Type B pancreatic cell (in vitro differentiated cells): ENCODE results near the gene DMD. TPM values are rescaled to one million over a fixed set of nuclear protein-coding genes. Genes with fewer than 3 reads are reported as not detected.

Experiments used
- DNase-seq: peaks from one replicate; pipeline ENCODE4 v3.0.0; 2021; ENCODE audit warnings: mixed read lengths; ENCODE audit not compliant: unreplicated experiment; ENCODE audit errors: extremely low spot score
- H3K27ac Mint-ChIP-seq: 2 replicates; pipeline ENCODE4 v1.8.0; 2021; ENCODE audit warnings: mild to moderate bottlenecking, mixed read lengths
- H3K27me3 Mint-ChIP-seq: 2 replicates; pipeline ENCODE4 v1.8.0; 2021; ENCODE audit warnings: mixed read lengths
- H3K36me3 Mint-ChIP-seq: 2 replicates; pipeline ENCODE4 v1.8.0; 2021; ENCODE audit warnings: mixed read lengths
- H3K4me1 Mint-ChIP-seq: one replicate; pipeline ENCODE4 v1.8.0; 2021; ENCODE audit warnings: mixed read lengths; ENCODE audit not compliant: unreplicated experiment
- H3K4me3 Mint-ChIP-seq: 2 replicates; pipeline ENCODE4 v1.8.0; 2021; ENCODE audit warnings: mild to moderate bottlenecking, mixed read lengths
- H3K9me3 Mint-ChIP-seq: 2 replicates; pipeline ENCODE4 v1.8.0; 2021; ENCODE audit warnings: mixed read lengths
- total RNA-seq: library from RNA; stranded (reverse); gene quantifications from 2 replicates; pipeline ENCODE4 v1.2.1, GENCODE V29; 2021; ENCODE audit warnings: low replicate concordance
- TF ChIP-seq, protein P1 (sequence below): fragments of 200-600 bp; sonication (generic); conservative IDR thresholded peaks from 2 replicates; pipeline ENCODE4 v1.5.0; 2021; ENCODE audit warnings: antibody characterized with exemption, mild to moderate bottlenecking

The DMD gene
- total RNA-seq, 1 donor from 2014 or later: 57.1 TPM

- H3K27ac Mint-ChIP-seq: no peak overlapping the region
- no peaks in the 10 kb centered on the region for H3K36me3 Mint-ChIP-seq
- no peak overlapping the region for H3K4me3 Mint-ChIP-seq
- H3K27me3 Mint-ChIP-seq: no peaks in the 10 kb centered on the region
- H3K9me3 Mint-ChIP-seq: no peaks in the 10 kb centered on the region
- TF ChIP-seq, protein P1, sequence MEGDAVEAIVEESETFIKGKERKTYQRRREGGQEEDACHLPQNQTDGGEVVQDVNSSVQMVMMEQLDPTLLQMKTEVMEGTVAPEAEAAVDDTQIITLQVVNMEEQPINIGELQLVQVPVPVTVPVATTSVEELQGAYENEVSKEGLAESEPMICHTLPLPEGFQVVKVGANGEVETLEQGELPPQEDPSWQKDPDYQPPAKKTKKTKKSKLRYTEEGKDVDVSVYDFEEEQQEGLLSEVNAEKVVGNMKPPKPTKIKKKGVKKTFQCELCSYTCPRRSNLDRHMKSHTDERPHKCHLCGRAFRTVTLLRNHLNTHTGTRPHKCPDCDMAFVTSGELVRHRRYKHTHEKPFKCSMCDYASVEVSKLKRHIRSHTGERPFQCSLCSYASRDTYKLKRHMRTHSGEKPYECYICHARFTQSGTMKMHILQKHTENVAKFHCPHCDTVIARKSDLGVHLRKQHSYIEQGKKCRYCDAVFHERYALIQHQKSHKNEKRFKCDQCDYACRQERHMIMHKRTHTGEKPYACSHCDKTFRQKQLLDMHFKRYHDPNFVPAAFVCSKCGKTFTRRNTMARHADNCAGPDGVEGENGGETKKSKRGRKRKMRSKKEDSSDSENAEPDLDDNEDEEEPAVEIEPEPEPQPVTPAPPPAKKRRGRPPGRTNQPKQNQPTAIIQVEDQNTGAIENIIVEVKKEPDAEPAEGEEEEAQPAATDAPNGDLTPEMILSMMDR: no peak
- no peak for DNase-seq
- H3K4me1 Mint-ChIP-seq: no peaks in the 10 kb centered on the region
These were observed 1123.7 kb downstream of the DMD start for GRCh38 chrX:32087663-32088062.

GRCh38 chrX:32084757-32085156 is 1126.6 kb downstream of the DMD start:
- H3K4me1 Mint-ChIP-seq: no peaks in the 10 kb centered on the region
- TF ChIP-seq, protein P1: no peak
- no peak for DNase-seq
- no peak overlapping the region for H3K27ac Mint-ChIP-seq
- H3K27me3 Mint-ChIP-seq: no peaks in the 10 kb centered on the region
- H3K4me3 Mint-ChIP-seq: no peak overlapping the region
- no peaks in the 10 kb centered on the region for H3K36me3 Mint-ChIP-seq
- no peaks in the 10 kb centered on the region for H3K9me3 Mint-ChIP-seq

DNA sequence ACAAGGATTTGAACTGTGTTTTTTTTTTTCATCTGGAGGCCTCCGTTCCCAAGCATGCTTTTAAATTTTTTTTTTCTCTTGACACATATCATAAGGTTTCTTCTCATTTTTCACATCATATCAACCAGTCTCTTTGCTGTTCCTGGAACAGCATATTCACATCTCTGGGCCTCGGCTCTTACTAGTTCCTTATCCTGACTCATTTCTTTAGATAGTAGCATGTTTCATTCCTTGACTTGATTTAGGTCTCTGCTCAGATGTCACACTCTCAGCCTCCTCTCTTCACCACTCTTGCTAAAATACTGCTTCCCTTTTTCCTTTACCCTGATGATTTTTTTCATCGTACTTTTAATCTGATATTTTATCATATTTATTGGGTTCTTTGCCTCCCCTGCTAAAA is 1163.1 kb downstream of the DMD start:
- no peak for DNase-seq
- Mint-ChIP-seq H3K27me3 (no peaks in the 10 kb centered on the region), H3K27ac (no peak overlapping the region), H3K36me3 (no peaks in the 10 kb centered on the region), H3K4me1 (no peaks in the 10 kb centered on the region), H3K9me3 (no peaks in the 10 kb centered on the region), H3K4me3 (no peak overlapping the region)
- TF ChIP-seq, protein P1: no peak

- Mint-ChIP-seq H3K27me3 (no peaks in the 10 kb centered on the region), H3K36me3 (no peaks in the 10 kb centered on the region), H3K9me3 (no peaks in the 10 kb centered on the region), H3K27ac (no peak overlapping the region), H3K4me3 (no peak overlapping the region), H3K4me1 (no peaks in the 10 kb centered on the region)
- no peak for DNase-seq
- TF ChIP-seq, protein P1: no peak
These were observed 1166.2 kb downstream of the DMD start for GRCh38 chrX:32045149-32045548.

- Mint-ChIP-seq H3K4me3 (no peak overlapping the region), H3K4me1 (no peaks in the 10 kb centered on the region), H3K9me3 (no peaks in the 10 kb centered on the region), H3K36me3 (no peaks in the 10 kb centered on the region), H3K27me3 (no peaks in the 10 kb centered on the region), H3K27ac (no peak overlapping the region)
- no peak for DNase-seq
- TF ChIP-seq, protein P1: no peak
These were observed 1170.2 kb downstream of the DMD start for GRCh38 chrX:32041181-32041580.

DNA sequence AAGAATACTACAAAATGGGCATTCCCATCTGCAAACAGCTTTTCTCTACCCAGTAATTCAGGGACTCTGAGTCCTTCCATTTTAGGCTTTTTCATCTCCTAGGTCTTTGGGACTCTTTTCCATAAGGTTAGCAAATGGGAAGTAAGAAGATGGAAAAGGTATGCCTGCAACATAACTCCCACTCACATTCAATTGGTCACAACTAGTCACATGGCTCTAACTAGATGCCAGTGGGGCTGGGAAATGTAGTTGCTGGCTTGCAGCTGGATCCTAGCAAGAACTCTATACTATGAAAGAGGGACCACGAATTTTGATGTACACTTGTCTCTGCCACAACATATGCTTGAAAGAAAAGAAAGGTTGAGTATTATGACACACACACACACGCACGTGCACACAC is 1184.6 kb downstream of the DMD start:
- Mint-ChIP-seq H3K4me3 (no peak overlapping the region), H3K4me1 (no peaks in the 10 kb centered on the region), H3K9me3 (no peaks in the 10 kb centered on the region), H3K36me3 (no peaks in the 10 kb centered on the region), H3K27me3 (no peaks in the 10 kb centered on the region), H3K27ac (no peak overlapping the region)
- TF ChIP-seq, protein P1: no peak
- no peak for DNase-seq
